ENCODE measurements around the gene SLC24A3. TPM values are rescaled to one million over a fixed set of nuclear protein-coding genes. Genes with fewer than 3 reads are reported as not detected.
A peak's percentile ranks its signal among the peaks of the same experiment; 100 is the strongest.

Gene SLC24A3
- polyA plus RNA-seq, 1 donor (not counting 4 experiments of a cell fraction or from before 2014, with no cell fraction given) = 0.17 TPM

GRCh38 chr20:19737025-19737424 is 524.6 kb downstream of the SLC24A3 start:
- DNase-seq (ENCODE audit: low read depth, low spot score) (peak; percentile 38), FAIRE-seq (peak; percentile 96)
- Histone ChIP-seq H3K4me2 (ENCODE audit: control insufficient read depth, extremely low read depth, insufficient read depth, low read depth, low read length) (peak overlapping the region; percentile 19), H3K4me3 (ENCODE audit: control insufficient read depth in 2 of 3, extremely low read depth in 1 of 3, insufficient read depth in 2 of 3, low read depth in 1 of 3, low read length in 3 of 3) (no peak overlapping the region), H3K36me3 (ENCODE audit: control insufficient read depth in 2 of 2, extremely low read depth in 1 of 2, insufficient read depth in 2 of 2, low read length in 2 of 2) (no peaks in the 10 kb centered on the region), H3K79me2 (ENCODE audit: control insufficient read depth, insufficient read depth, low read length) (no peaks in the 10 kb centered on the region), H3K9me1 (ENCODE audit: control insufficient read depth, extremely low read depth, insufficient read depth, low read length) (no peaks in the 10 kb centered on the region), H3K9me3 (ENCODE audit: control insufficient read depth, low read depth, low read length) (no peaks in the 10 kb centered on the region), H3K27me3 (ENCODE audit: control insufficient read depth, extremely low read depth, insufficient read depth, low read length) (no peaks in the 10 kb centered on the region), H3K9ac (ENCODE audit: control insufficient read depth, extremely low read depth, insufficient read depth, low read length) (peak overlapping the region; percentile 62), H4K20me1 (ENCODE audit: control insufficient read depth, extremely low read depth, insufficient read depth, low read length) (no peaks in the 10 kb centered on the region), H3K27ac (ENCODE audit: control insufficient read depth, insufficient read depth, low read length) (peak overlapping the region; percentile 88), H2AFZ (ENCODE audit: control insufficient read depth, low read length) (no peak overlapping the region), H3K4me1 (ENCODE audit: control insufficient read depth, extremely low read depth, insufficient read depth, low read length) (peaks cover 25% of the 10 kb centered on the region)
- dilution Hi-C loops (cut with MboI; ENCODE audit: extremely low pct_ligation_motif_present, low sequenced_read_pairs) = no loop called here
- TF ChIP-seq, protein P1, sequence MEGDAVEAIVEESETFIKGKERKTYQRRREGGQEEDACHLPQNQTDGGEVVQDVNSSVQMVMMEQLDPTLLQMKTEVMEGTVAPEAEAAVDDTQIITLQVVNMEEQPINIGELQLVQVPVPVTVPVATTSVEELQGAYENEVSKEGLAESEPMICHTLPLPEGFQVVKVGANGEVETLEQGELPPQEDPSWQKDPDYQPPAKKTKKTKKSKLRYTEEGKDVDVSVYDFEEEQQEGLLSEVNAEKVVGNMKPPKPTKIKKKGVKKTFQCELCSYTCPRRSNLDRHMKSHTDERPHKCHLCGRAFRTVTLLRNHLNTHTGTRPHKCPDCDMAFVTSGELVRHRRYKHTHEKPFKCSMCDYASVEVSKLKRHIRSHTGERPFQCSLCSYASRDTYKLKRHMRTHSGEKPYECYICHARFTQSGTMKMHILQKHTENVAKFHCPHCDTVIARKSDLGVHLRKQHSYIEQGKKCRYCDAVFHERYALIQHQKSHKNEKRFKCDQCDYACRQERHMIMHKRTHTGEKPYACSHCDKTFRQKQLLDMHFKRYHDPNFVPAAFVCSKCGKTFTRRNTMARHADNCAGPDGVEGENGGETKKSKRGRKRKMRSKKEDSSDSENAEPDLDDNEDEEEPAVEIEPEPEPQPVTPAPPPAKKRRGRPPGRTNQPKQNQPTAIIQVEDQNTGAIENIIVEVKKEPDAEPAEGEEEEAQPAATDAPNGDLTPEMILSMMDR (optimal IDR thresholded peaks at IDR 0.05 in 1 of 3, IDR thresholded peaks at IDR 0.05 in 1 of 3, conservative IDR thresholded peaks at IDR 0.05 in 1 of 3; ENCODE audit: extremely low read depth in 1 of 3, insufficient read depth in 2 of 3, low read length in 3 of 3) = no peak
- no peak for TF ChIP-seq EZH2 (IDR thresholded peaks at IDR 0.05; ENCODE audit: low read length)

- peaks cover 25% of the 10 kb centered on the region for H3K4me1 ChIP-seq (ENCODE audit: control insufficient read depth, extremely low read depth, insufficient read depth, low read length)
- H3K4me2 ChIP-seq (ENCODE audit: control insufficient read depth, extremely low read depth, insufficient read depth, low read depth, low read length) = no peak overlapping the region
- H3K9me1 ChIP-seq (ENCODE audit: control insufficient read depth, extremely low read depth, insufficient read depth, low read length) = no peaks in the 10 kb centered on the region
- no peaks in the 10 kb centered on the region for H3K79me2 ChIP-seq (ENCODE audit: control insufficient read depth, insufficient read depth, low read length)
- H3K27me3 ChIP-seq (ENCODE audit: control insufficient read depth, extremely low read depth, insufficient read depth, low read length) = no peaks in the 10 kb centered on the region
- DNase-seq (ENCODE audit: low read depth, low spot score) = no peak
- H2AFZ ChIP-seq (ENCODE audit: control insufficient read depth, low read length) = no peak overlapping the region
- no peak overlapping the region for H3K27ac ChIP-seq (ENCODE audit: control insufficient read depth, insufficient read depth, low read length)
- no peak for TF ChIP-seq EZH2 (IDR thresholded peaks at IDR 0.05; ENCODE audit: low read length)
- TF ChIP-seq, protein P1 (optimal IDR thresholded peaks at IDR 0.05 in 1 of 3, IDR thresholded peaks at IDR 0.05 in 1 of 3, conservative IDR thresholded peaks at IDR 0.05 in 1 of 3; ENCODE audit: extremely low read depth in 1 of 3, insufficient read depth in 2 of 3, low read length in 3 of 3) = no peak
- dilution Hi-C loops (cut with MboI; ENCODE audit: extremely low pct_ligation_motif_present, low sequenced_read_pairs) = no loop called here
- no peak for FAIRE-seq
- H3K36me3 ChIP-seq (ENCODE audit: control insufficient read depth in 2 of 2, extremely low read depth in 1 of 2, insufficient read depth in 2 of 2, low read length in 2 of 2) = no peaks in the 10 kb centered on the region
- no peaks in the 10 kb centered on the region for H3K9me3 ChIP-seq (ENCODE audit: control insufficient read depth, low read depth, low read length)
- no peak overlapping the region for H3K9ac ChIP-seq (ENCODE audit: control insufficient read depth, extremely low read depth, insufficient read depth, low read length)
- H3K4me3 ChIP-seq (ENCODE audit: control insufficient read depth in 2 of 3, extremely low read depth in 1 of 3, insufficient read depth in 2 of 3, low read depth in 1 of 3, low read length in 3 of 3) = no peak overlapping the region
- H4K20me1 ChIP-seq (ENCODE audit: control insufficient read depth, extremely low read depth, insufficient read depth, low read length) = no peaks in the 10 kb centered on the region
These were observed 526.5 kb downstream of the SLC24A3 start for GRCh38 chr20:19738951-19739350.
